Astrocyte of the cerebellum (primary cell): ENCODE data around the gene SLC17A3.

Source experiments
- DNase-seq: peaks from one replicate; pipeline ENCODE4 v3.0.0-alpha.2; 2011; ENCODE audit warnings: low read depth
- H3K4me3 ChIP-seq: 2 replicates; pipeline ENCODE4 v1.5.1; 2011; ENCODE audit warnings: mild to moderate bottlenecking, low read depth, low read length, moderate library complexity
- CTCF ChIP-seq: IDR thresholded peaks from 2 replicates; pipeline ENCODE4 v1.5.1; 2012; ENCODE audit warnings: low read length, low read depth, moderate library complexity, mild to moderate bottlenecking; ENCODE audit errors: missing control alignments
- in situ Hi-C: cut with HindIII; loops from 2 replicates; pipeline ENCODE4 v1.10.0; 2017; ENCODE audit warnings: low sequenced_read_pairs

The SLC17A3 gene

GRCh38 chr6:25833136-25833535 is 40.9 kb downstream of the SLC17A3 start:
- TF ChIP-seq CTCF: no peak

GRCh38 chr6:25832670-25833069 is 41.4 kb downstream of the SLC17A3 start:
- no peak for DNase-seq
- TF ChIP-seq CTCF: no peak
- in situ Hi-C loops: loop anchor here (5.0 kb wide), 1 partner anchor 45 kb away; no protein-coding TSS in a partner anchor
- no peak overlapping the region for H3K4me3 ChIP-seq

More at GRCh38 chr6:25833136-25833535, 40.9 kb downstream of the SLC17A3 start:
- in situ Hi-C loops: loop anchor here (5.0 kb wide), 1 partner anchor 46 kb away; no protein-coding TSS in a partner anchor
- H3K4me3 ChIP-seq: no peak overlapping the region
- DNase-seq: no peak

GRCh38 chr6:25832307-25832662 is 41.8 kb downstream of the SLC17A3 start:
- in situ Hi-C loops: loop anchor here (5.0 kb wide), 1 partner anchor 45 kb away; no protein-coding TSS in a partner anchor
- TF ChIP-seq CTCF: no peak

GRCh38 chr6:25831532-25832306 is 42.3 kb downstream of the SLC17A3 start, which contains the start of gene SLC17A1:
SLC17A1 (minus strand) TSS chr6:25832052; CDS start chr6:25830557, 1,495 bp downstream.
- in situ Hi-C loops: loop anchor here (5.0 kb wide), 1 partner anchor 44 kb away; no protein-coding TSS in a partner anchor
- TF ChIP-seq CTCF: no peak
- no peak within 1 kb of the TSS for H3K4me3 ChIP-seq
- DNase-seq: no peak

More at GRCh38 chr6:25832307-25832662, 41.8 kb downstream of the SLC17A3 start:
- no peak overlapping the region for H3K4me3 ChIP-seq
- DNase-seq: no peak

- H3K4me3 ChIP-seq: no peak overlapping the region
- no peak for TF ChIP-seq CTCF
- in situ Hi-C loops: loop anchor here (5.0 kb wide), 1 partner anchor 43 kb away; no protein-coding TSS in a partner anchor
- DNase-seq: no peak
These were observed 43.6 kb downstream of the SLC17A3 start for GRCh38 chr6:25830458-25830857.

GRCh38 chr6:25829375-25829774 is 44.7 kb downstream of the SLC17A3 start:
- TF ChIP-seq CTCF: no peak
- in situ Hi-C loops: no loop called here
- no peak overlapping the region for H3K4me3 ChIP-seq
- DNase-seq: no peak
